OCI-LY1 (cell line): ENCODE data around the gene CYB561.

ENCODE experiments used
- H2AFZ ChIP-seq: fragments of 200-600 bp; sonication (generic), shearing (Covaris generic); 2 replicates; pipeline ENCODE4 v1.6.0; 2014; ENCODE audit warnings: antibody characterized with exemption, mild to moderate bottlenecking, low read length
- H3F3A ChIP-seq: fragments of 200-600 bp; sonication (generic), shearing (Covaris generic); 2 replicates; pipeline ENCODE4 v1.6.0; 2014; ENCODE audit warnings: mild to moderate bottlenecking, antibody characterized with exemption, low read length, moderate library complexity; ENCODE audit not compliant: insufficient read depth
- H3K27ac ChIP-seq: fragments of 200-600 bp; sonication (generic); 2 replicates; pipeline ENCODE4 v1.5.1; 2014; ENCODE audit warnings: low read length, mixed run types, mild to moderate bottlenecking, low read depth; ENCODE audit not compliant: poor library complexity, severe bottlenecking
- H3K27me3 ChIP-seq: fragments of 200-600 bp; sonication (generic); 2 replicates; pipeline ENCODE4 v1.6.0; 2014; ENCODE audit warnings: antibody characterized with exemption, mild to moderate bottlenecking, low read length, moderate library complexity; ENCODE audit not compliant: insufficient read depth
- H3K36me3 ChIP-seq: fragments of 200-600 bp; sonication (generic); 2 replicates; pipeline ENCODE4 v1.6.1; 2014; ENCODE audit warnings: mild to moderate bottlenecking, antibody characterized with exemption, low read length, moderate library complexity, mixed read lengths; ENCODE audit not compliant: insufficient read depth
- H3K4me1 ChIP-seq: fragments of 200-600 bp; sonication (generic); 2 replicates; pipeline ENCODE4 v1.5.1; 2014; ENCODE audit warnings: mild to moderate bottlenecking, low read length, moderate library complexity; ENCODE audit not compliant: insufficient read depth, severe bottlenecking
- H3K4me2 ChIP-seq: fragments of 200-600 bp; sonication (generic), shearing (Covaris generic); 2 replicates; pipeline ENCODE4 v1.6.1; 2014; ENCODE audit warnings: low read length
- H3K4me3 ChIP-seq: fragments of 200-600 bp; sonication (generic); 2 replicates; pipeline ENCODE4 v1.5.1; 2014; ENCODE audit warnings: low read length, low read depth, mild to moderate bottlenecking, mixed read lengths; ENCODE audit not compliant: poor library complexity, severe bottlenecking
- H3K79me2 ChIP-seq: fragments of 200-600 bp; shearing (Covaris generic); 2 replicates; pipeline ENCODE4 v1.6.1; 2016; ENCODE audit warnings: mixed run types, low read length, mixed read lengths; ENCODE audit not compliant: insufficient read depth
- H3K9ac ChIP-seq: fragments of 200-600 bp; sonication (generic), shearing (Covaris generic); 2 replicates; pipeline ENCODE4 v1.6.1; 2014; ENCODE audit warnings: mild to moderate bottlenecking, low read length, mixed read lengths
- H3K9me2 ChIP-seq: fragments of 200-600 bp; sonication (generic), shearing (Covaris generic); 2 replicates; pipeline ENCODE4 v1.6.1; 2014; ENCODE audit warnings: low read depth, mild to moderate bottlenecking, low read length, mixed read lengths
- H3K9me3 ChIP-seq: fragments of 200-600 bp; shearing (Covaris generic); 2 replicates; pipeline ENCODE4 v1.6.1; 2014; ENCODE audit warnings: low read length, mixed read lengths
- H4K20me1 ChIP-seq: fragments of 200-600 bp; sonication (generic), shearing (Covaris generic); 2 replicates; pipeline ENCODE4 v1.6.0; 2016; ENCODE audit warnings: mild to moderate bottlenecking, low read length; ENCODE audit not compliant: insufficient read depth
- EZH2 ChIP-seq: fragments of 200-600 bp; sonication (generic), shearing (Covaris generic); IDR thresholded peaks from 2 replicates; pipeline ENCODE4 v1.8.0; 2017; ENCODE audit warnings: borderline replicate concordance, mixed run types, mild to moderate bottlenecking, antibody characterized with exemption, low read length, moderate library complexity, mixed read lengths
- TF ChIP-seq, protein P1 (sequence below): fragments of 200-600 bp; sonication (generic), shearing (Covaris generic); IDR thresholded peaks from 2 replicates; pipeline ENCODE4 v1.5.1; 2017; ENCODE audit warnings: mild to moderate bottlenecking, antibody characterized with exemption, low read length, moderate library complexity, mixed read lengths

Gene CYB561

DNA sequence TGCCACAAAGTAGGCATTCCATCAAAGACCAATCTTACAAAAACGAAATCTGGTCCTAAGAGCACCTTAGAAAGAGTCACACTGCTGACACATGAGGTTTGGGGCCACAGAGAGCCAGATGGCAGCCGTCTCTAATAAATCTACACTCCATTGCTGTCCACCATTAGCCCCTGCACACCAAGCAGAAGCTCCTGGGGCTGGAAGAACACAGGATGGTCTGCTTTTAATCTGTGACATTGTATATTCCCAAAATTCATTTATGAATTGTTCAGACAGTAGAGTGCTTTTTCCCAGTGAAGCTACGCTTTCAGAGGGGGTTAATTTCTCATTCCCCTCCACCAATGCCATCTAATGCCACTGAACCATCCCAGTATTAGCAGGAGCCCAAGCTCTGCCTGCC lies 1.6 kb downstream of the CYB561 start:
- Histone ChIP-seq H3F3A (no peaks in the 10 kb centered on the region), H3K4me2 (no peak overlapping the region), H3K27me3 (peaks cover 5% of the 10 kb centered on the region; the same call in 1 of the 2 replicates), H4K20me1 (no peaks in the 10 kb centered on the region), H3K27ac (no peak overlapping the region), H3K4me3 (no peak overlapping the region), H3K36me3 (no peaks in the 10 kb centered on the region), H3K9me3 (no peaks in the 10 kb centered on the region), H3K4me1 (peaks cover 13% of the 10 kb centered on the region), H3K79me2 (no peaks in the 10 kb centered on the region), H3K9ac (no peak overlapping the region), H3K9me2 (no peaks in the 10 kb centered on the region), H2AFZ (no peak overlapping the region)
- TF ChIP-seq, protein P1, sequence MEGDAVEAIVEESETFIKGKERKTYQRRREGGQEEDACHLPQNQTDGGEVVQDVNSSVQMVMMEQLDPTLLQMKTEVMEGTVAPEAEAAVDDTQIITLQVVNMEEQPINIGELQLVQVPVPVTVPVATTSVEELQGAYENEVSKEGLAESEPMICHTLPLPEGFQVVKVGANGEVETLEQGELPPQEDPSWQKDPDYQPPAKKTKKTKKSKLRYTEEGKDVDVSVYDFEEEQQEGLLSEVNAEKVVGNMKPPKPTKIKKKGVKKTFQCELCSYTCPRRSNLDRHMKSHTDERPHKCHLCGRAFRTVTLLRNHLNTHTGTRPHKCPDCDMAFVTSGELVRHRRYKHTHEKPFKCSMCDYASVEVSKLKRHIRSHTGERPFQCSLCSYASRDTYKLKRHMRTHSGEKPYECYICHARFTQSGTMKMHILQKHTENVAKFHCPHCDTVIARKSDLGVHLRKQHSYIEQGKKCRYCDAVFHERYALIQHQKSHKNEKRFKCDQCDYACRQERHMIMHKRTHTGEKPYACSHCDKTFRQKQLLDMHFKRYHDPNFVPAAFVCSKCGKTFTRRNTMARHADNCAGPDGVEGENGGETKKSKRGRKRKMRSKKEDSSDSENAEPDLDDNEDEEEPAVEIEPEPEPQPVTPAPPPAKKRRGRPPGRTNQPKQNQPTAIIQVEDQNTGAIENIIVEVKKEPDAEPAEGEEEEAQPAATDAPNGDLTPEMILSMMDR: no peak
- TF ChIP-seq EZH2: no peak

DNA sequence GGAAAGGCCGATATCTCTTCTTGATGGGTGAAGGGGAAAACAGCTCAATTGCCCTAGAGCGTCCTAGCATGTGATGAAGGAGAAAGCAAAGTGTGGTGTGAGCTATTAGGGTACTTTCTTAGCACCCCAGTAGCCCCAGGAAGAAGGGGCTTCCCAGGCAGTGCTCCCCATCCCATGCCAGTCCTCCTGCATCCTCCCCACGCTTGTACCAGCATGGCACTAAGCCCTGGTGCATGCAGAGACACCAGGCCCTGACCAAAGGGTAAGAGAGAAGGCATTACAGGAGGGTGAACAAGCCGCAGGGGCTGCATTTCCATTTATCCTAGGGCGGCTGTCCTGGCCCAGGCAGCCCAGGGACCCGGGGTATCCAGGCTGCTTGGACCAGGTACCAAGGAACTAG lies 3.1 kb downstream of the CYB561 start:
- no peak overlapping the region for H3K4me2 ChIP-seq
- no peak overlapping the region for H3K27ac ChIP-seq
- no peak for TF ChIP-seq EZH2
- no peaks in the 10 kb centered on the region for H4K20me1 ChIP-seq
- H3K9me3 ChIP-seq: no peaks in the 10 kb centered on the region
- H3K79me2 ChIP-seq: no peaks in the 10 kb centered on the region
- peaks cover 5% of the 10 kb centered on the region for H3K27me3 ChIP-seq
- no peaks in the 10 kb centered on the region for H3K9me2 ChIP-seq
- no peaks in the 10 kb centered on the region for H3F3A ChIP-seq
- H3K36me3 ChIP-seq: no peaks in the 10 kb centered on the region
- H2AFZ ChIP-seq: no peak overlapping the region
- peaks cover 13% of the 10 kb centered on the region for H3K4me1 ChIP-seq
- H3K4me3 ChIP-seq: no peak overlapping the region
- H3K9ac ChIP-seq: no peak overlapping the region

DNA sequence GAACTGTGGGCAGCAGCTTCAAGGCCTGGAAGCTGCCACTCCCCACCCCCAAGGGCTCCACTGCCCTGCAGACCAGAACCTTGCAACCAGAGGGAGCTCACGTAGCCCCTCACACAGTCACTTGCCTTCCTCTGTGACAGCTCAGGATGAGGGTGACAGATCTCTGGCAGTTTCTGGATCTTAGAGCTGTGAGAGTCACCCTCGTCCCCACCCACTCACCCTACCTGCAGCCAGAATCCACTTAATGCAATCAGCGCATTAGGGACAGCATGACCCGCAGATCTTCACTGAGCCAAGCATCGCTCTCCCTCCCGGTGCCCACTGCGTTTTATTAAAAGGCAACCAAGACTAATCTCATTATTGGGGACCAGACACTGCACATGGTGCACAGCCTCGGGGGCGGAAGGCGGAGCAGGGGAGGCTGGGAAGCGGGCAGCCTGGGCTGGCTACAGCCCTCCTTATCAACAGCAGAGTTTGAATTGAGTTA lies 3.5 kb downstream of the CYB561 start:
- Histone ChIP-seq H4K20me1 (no peaks in the 10 kb centered on the region), H3K36me3 (no peaks in the 10 kb centered on the region), H3K4me2 (no peak overlapping the region), H3K79me2 (no peaks in the 10 kb centered on the region), H3K9me3 (no peaks in the 10 kb centered on the region), H3K4me1 (peaks cover 13% of the 10 kb centered on the region), H3K9ac (no peak overlapping the region), H3K9me2 (no peaks in the 10 kb centered on the region), H3K27me3 (peaks cover 5% of the 10 kb centered on the region), H3K27ac (no peak overlapping the region), H3K4me3 (no peak overlapping the region), H2AFZ (no peak overlapping the region), H3F3A (no peaks in the 10 kb centered on the region)
- TF ChIP-seq EZH2: no peak
- TF ChIP-seq, protein P1: peak; percentile 12; the same call in 1 of the 2 replicates

DNA sequence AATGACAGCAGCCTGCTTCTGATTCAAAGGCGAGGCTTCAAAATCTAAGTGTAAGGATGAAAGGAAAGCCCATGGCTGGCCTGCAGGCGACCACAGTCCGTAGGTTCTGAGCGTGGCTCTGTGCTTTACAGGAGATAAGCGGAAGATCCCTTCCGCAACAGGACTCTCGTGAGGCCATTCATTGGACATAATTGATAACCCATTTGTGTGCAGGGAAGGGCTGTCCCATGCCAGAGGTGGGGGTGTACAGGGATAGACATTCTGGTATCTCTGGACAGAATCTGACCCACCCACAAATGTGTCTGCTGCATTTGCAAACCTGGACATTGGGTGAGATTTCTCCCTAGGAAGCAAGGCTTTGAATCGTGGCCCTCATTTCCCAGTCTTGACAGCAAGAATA lies 4.0 kb downstream of the CYB561 start:
- Histone ChIP-seq H3K9me3 (no peaks in the 10 kb centered on the region), H3K4me1 (peaks cover 12% of the 10 kb centered on the region), H4K20me1 (no peaks in the 10 kb centered on the region), H3K9ac (no peak overlapping the region), H3K4me2 (no peak overlapping the region), H3K27me3 (peaks cover 5% of the 10 kb centered on the region), H3K9me2 (no peaks in the 10 kb centered on the region), H2AFZ (no peak overlapping the region), H3F3A (no peaks in the 10 kb centered on the region), H3K4me3 (no peak overlapping the region), H3K27ac (no peak overlapping the region), H3K79me2 (no peaks in the 10 kb centered on the region), H3K36me3 (no peaks in the 10 kb centered on the region)
- no peak for TF ChIP-seq EZH2
- TF ChIP-seq, protein P1: no peak
